NB4 (cell line): ENCODE data around the gene C1orf232.

Experiments
- DNase-seq: peaks from one replicate; pipeline ENCODE4 v3.0.0; 2010; ENCODE audit warnings: low read depth
- H3K4me3 ChIP-seq: one replicate; pipeline ENCODE4 v1.5.1; 2011; ENCODE audit warnings: mild to moderate bottlenecking, low read depth, low read length, moderate library complexity
- CTCF ChIP-seq: IDR thresholded peaks from one replicate; pipeline ENCODE4 v1.5.1; 2012; ENCODE audit warnings: low read depth, low read length
- MAX ChIP-seq: IDR thresholded peaks from 2 replicates; pipeline ENCODE4 v1.6.1; 2011; ENCODE audit warnings: low read depth, low read length
- MYC ChIP-seq: IDR thresholded peaks from 2 replicates; pipeline ENCODE4 v1.6.1; 2011; ENCODE audit warnings: low read depth, low read length
- POLR2A ChIP-seq: IDR thresholded peaks from 2 replicates; pipeline ENCODE4 v1.6.1; 2011; ENCODE audit warnings: mild to moderate bottlenecking; ENCODE audit not compliant: insufficient read length; ENCODE audit errors: extremely low read depth

C1orf232 gene

GRCh38 chr1:26159743-26160039 is 9.1 kb downstream of the C1orf232 start:
- TF ChIP-seq CTCF (no peak), MAX (no peak), POLR2A (no peak), MYC (no peak)
- no peak overlapping the region for H3K4me3 ChIP-seq
- no peak for DNase-seq

DNA sequence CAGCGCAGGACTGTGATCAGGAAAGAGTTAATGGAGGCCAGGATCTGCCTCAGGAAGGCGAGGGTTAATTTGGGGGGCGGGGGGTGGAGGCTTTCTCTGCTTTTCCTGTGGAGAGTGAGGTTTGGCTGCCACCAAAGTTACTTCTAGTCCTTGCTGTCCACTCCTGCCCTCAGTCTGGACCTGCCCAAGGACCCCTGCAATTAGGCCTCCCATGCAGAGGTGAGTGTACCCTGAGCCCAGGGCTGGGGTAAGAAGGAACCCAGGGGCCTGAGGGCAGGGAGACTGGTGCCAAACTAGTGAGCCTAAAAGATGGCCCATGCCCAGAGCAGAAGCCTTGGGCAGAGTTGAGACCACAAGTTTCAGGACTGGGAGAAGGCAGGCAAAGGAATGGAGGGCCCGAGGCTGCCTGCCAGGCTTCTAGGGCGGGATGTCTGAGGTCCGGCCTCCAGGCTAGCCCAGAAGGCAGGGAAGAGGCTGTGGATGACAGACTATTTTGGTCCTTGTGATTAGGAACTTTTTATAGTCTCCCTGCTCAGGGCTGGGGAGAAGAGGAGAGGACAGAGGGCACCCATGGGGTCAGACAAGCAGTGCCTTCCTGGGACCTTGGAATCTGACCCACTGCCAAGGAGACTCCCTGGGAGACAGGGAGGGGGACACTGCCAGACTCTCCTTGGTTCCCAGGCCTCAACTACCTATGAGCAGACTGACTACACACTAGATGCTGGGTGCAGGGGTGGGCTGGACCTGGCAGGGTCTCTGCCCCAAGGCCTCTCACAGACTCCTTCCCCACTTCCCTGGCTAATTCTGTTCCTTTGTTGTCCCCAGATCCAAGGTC is 9.6 kb downstream of the C1orf232 start, which contains the start of gene FAM110D:
FAM110D (plus strand) TSS at position 172 of the 835 bp plus-strand sequence. CDS start 2,213 bp downstream, outside the sequence.
- DNase-seq = no peak
- H3K4me3 ChIP-seq = no peak within 1 kb of the TSS
- TF ChIP-seq MYC = no peak
- no peak for TF ChIP-seq MAX
- no peak for TF ChIP-seq POLR2A
- no peak for TF ChIP-seq CTCF

DNA sequence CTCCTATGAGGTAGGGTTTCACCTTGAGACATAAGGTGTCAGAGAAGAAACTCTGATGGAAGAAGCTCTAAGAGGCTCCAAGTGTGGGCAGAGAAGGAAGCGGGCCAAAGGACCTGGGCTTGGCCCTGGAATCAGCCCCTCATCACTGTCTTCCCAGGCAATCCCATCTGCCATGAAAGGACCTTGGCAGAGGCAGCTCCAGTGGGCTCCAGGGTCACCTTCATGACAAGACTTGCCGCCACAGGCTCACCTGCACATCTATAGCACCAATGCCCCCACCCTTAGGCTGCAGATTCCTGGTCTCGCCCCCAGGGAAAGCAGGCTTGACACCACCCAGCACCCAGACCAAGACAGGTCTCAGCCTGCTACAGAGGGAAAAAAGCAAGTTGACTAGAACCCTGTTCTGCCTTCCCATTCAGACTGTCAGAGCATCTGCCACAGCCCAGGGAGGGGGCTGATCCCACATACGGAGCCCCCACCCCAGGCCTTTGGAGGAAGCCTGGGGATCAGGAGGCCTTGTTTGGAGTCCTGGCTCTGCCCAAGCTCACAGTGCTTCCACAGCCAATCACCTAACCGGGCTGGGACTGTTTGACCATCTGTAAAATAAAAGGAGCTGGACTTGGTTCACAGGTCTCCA is 10.4 kb downstream of the C1orf232 start:
- no peak overlapping the region for H3K4me3 ChIP-seq
- TF ChIP-seq MYC (no peak), MAX (no peak), CTCF (no peak), POLR2A (no peak)
- DNase-seq = no peak

DNA sequence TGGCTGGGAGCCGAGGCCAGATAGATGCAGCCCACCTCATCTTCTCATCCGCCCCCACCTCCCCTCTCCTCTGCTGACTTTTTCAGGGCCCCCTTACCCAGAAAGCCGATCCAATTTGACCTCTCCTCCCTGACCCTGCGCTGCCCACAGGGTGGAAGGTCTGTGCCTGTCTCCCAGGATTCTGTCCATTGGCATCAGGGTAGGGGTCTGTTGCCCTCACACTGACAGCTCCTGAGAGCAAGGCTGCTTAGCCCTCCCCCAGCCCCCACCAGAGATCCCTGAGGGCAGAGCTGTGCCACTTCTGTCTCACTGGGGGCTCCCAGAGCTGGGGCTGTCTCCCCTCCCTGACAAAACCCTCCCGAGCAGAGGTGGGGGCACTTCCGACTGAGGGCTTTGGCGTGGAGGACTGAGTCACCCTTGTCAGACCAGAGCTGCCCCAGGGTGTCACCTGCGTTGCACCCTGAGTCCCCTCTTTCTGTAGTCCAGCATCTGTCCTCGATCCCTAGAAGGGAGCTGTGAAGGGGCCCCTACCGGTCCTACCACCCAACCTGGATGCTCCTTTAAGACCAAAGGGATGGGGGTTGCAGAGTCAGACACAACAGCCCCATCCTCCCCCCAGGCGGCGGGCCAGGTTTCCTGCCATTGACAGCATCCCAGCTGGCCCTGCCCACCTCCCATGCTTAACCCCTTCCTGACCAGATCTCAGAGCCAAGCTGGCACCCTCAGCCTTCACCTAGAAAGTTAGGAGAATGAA is 12.3 kb downstream of the C1orf232 start:
- no peak overlapping the region for H3K4me3 ChIP-seq
- no peak for DNase-seq
- TF ChIP-seq MYC (no peak), POLR2A (no peak), MAX (no peak), CTCF (no peak)

GRCh38 chr1:26155370-26156284 is 13.1 kb downstream of the C1orf232 start:
- no peak for DNase-seq
- TF ChIP-seq POLR2A (no peak), MYC (no peak)
- H3K4me3 ChIP-seq = no peak overlapping the region
